Vagina (tissue), 2 donors: Measurements from ENCODE around the gene SAMHD1. TPM values are rescaled to one million over a fixed set of nuclear protein-coding genes. Genes with fewer than 3 reads are reported as not detected.
"Not testable (repeated sequence)": the region's sequence is repeated elsewhere in the genome, so short reads cannot be mapped to it uniquely, and the experiment has no call there.

ENCODE experiments used
- DNase-seq, 2 donors: peaks; one replicate each; pipeline ENCODE4 v3.0.0-alpha.2; 2017; ENCODE audit errors: extremely low spot score in 2 of 2
- H3K27ac ChIP-seq: fragments of 200-600 bp; sonication (generic); one replicate; pipeline ENCODE4 v1.5.1; 2019
- H3K27me3 ChIP-seq: fragments of 200-600 bp; sonication (generic); one replicate; pipeline ENCODE4 v1.5.1; 2019
- H3K36me3 ChIP-seq, 2 donors: fragments of 200-600 bp; sonication (generic); one replicate each; pipeline ENCODE4 v1.5.1; 2017 to 2019
- H3K4me1 ChIP-seq: fragments of 200-600 bp; sonication (generic); one replicate; pipeline ENCODE4 v1.5.1; 2019
- H3K4me3 ChIP-seq, 2 donors: fragments of 200-600 bp; sonication (generic); 1 replicate in 1 of 2; 2 replicates in 1 of 2; pipeline ENCODE4 v1.5.1; 2016 to 2019
- H3K9me3 ChIP-seq: fragments of 200-600 bp; sonication (generic); one replicate; pipeline ENCODE4 v1.5.1; 2019
- CTCF ChIP-seq, 3 experiments: fragments of 450-650 bp in 2 of 3; fragments of 200-600 bp in 1 of 3; sonication (generic) in 1 of 3; IDR thresholded peaks; one replicate each; pipeline ENCODE4 v1.5.1; 2017 to 2019; ENCODE audit warnings: antibody characterized with exemption in 3 of 3, mild to moderate bottlenecking in 2 of 3, moderate library complexity in 2 of 3
- POLR2A ChIP-seq, 2 donors: fragments of 450-650 bp; IDR thresholded peaks; one replicate each; pipeline ENCODE4 v1.6.1; 2017; ENCODE audit warnings: antibody characterized with exemption in 2 of 2, mild to moderate bottlenecking in 2 of 2, moderate library complexity in 2 of 2
- POLR2AphosphoS5 ChIP-seq, 2 donors: sonication (generic); formaldehyde crosslinking; IDR thresholded peaks; one replicate each; pipeline ENCODE4 v1.9.0; 2017; ENCODE audit warnings: antibody characterized with exemption in 2 of 2, mild to moderate bottlenecking in 2 of 2, low read depth in 1 of 2; ENCODE audit not compliant: insufficient read depth in 1 of 2
- intact Hi-C: fragments of 100-400 bp; cut with DNase I; formaldehyde crosslinking; loops from one replicate; pipeline ENCODE4 v1.15.1; 2023
- total RNA-seq: library from RNA; depleted of rRNA; stranded (reverse); fragments of >200 nt; gene quantifications from one replicate; pipeline ENCODE4 v1.2.3, GENCODE V29; 2016

The SAMHD1 gene
- total RNA-seq, 1 donor from 2014 or later: 142 TPM

- peaks cover 0 to 47% of the 10 kb centered on the region in 2 donors for H3K36me3 ChIP-seq
- DNase-seq: no peak
- no peaks in the 10 kb centered on the region for H3K4me1 ChIP-seq
- intact Hi-C loops: no loop called here
- no peaks in the 10 kb centered on the region for H3K27me3 ChIP-seq
- H3K9me3 ChIP-seq: no peaks in the 10 kb centered on the region
- no peak overlapping the region for H3K4me3 ChIP-seq
- H3K27ac ChIP-seq: no peak overlapping the region
- no peak for TF ChIP-seq CTCF (IDR thresholded peaks at IDR 0.05)
- TF ChIP-seq POLR2A (IDR thresholded peaks at IDR 0.05): no peak
- no peak for TF ChIP-seq POLR2AphosphoS5 (IDR thresholded peaks at IDR 0.05; ENCODE audit: insufficient read depth in 1 of 2, low read depth in 1 of 2)
These were observed 33.6 kb downstream of the SAMHD1 start for GRCh38 chr20:36917943-36918342.

- no peaks in the 10 kb centered on the region for H3K9me3 ChIP-seq
- DNase-seq: no peak
- intact Hi-C loops: no loop called here
- no peak overlapping the region for H3K27ac ChIP-seq
- peaks cover 0 to 46% of the 10 kb centered on the region in 2 donors for H3K36me3 ChIP-seq
- no peak overlapping the region for H3K4me3 ChIP-seq
- TF ChIP-seq CTCF (IDR thresholded peaks at IDR 0.05) (no peak), POLR2A (IDR thresholded peaks at IDR 0.05) (no peak), POLR2AphosphoS5 (IDR thresholded peaks at IDR 0.05; ENCODE audit: insufficient read depth in 1 of 2, low read depth in 1 of 2) (no peak)
- H3K27me3 ChIP-seq: no peaks in the 10 kb centered on the region
- H3K4me1 ChIP-seq: no peaks in the 10 kb centered on the region
These were observed 34.3 kb downstream of the SAMHD1 start for GRCh38 chr20:36917240-36917639.

- Histone ChIP-seq H3K27ac (no peak overlapping the region), H3K4me1 (no peaks in the 10 kb centered on the region), H3K4me3 (no peak overlapping the region), H3K9me3 (no peaks in the 10 kb centered on the region), H3K36me3 (peaks cover 0 to 55% of the 10 kb centered on the region in 2 donors), H3K27me3 (no peaks in the 10 kb centered on the region)
- intact Hi-C loops: no loop called here
- TF ChIP-seq POLR2AphosphoS5 (IDR thresholded peaks at IDR 0.05; ENCODE audit: insufficient read depth in 1 of 2, low read depth in 1 of 2) (no peak), CTCF (IDR thresholded peaks at IDR 0.05) (no peak), POLR2A (IDR thresholded peaks at IDR 0.05) (no peak)
- DNase-seq: no peak
These were observed 35.3 kb downstream of the SAMHD1 start for GRCh38 chr20:36916199-36916598.

GRCh38 chr20:36908603-36909002 is 42.9 kb downstream of the SAMHD1 start:
- no peaks in the 10 kb centered on the region for H3K4me1 ChIP-seq
- H3K9me3 ChIP-seq: no peaks in the 10 kb centered on the region
- H3K27ac ChIP-seq: no peak overlapping the region
- DNase-seq: no peak
- intact Hi-C loops: no loop called here
- no peaks in the 10 kb centered on the region for H3K27me3 ChIP-seq
- no peak overlapping the region for H3K4me3 ChIP-seq
- H3K36me3 ChIP-seq: peaks cover 0 to 72% of the 10 kb centered on the region in 2 donors
- TF ChIP-seq POLR2AphosphoS5 (IDR thresholded peaks at IDR 0.05; ENCODE audit: insufficient read depth in 1 of 2, low read depth in 1 of 2): no peak
- no peak for TF ChIP-seq POLR2A (IDR thresholded peaks at IDR 0.05)
- no peak for TF ChIP-seq CTCF (IDR thresholded peaks at IDR 0.05)

- intact Hi-C loops, DNase-seq, H3K4me3 ChIP-seq, H3K27me3 ChIP-seq, H3K4me1 ChIP-seq, H3K27ac ChIP-seq, H3K9me3 ChIP-seq: not testable (repeated sequence)
- peaks cover 0 to 75% of the 10 kb centered on the region in 2 donors for H3K36me3 ChIP-seq
These were observed 45.4 kb downstream of the SAMHD1 start for GRCh38 chr20:36906086-36906485.

GRCh38 chr20:36905566-36905965 is 45.9 kb downstream of the SAMHD1 start:
- H3K4me3 ChIP-seq, H3K27ac ChIP-seq, H3K27me3 ChIP-seq, H3K4me1 ChIP-seq, H3K9me3 ChIP-seq, intact Hi-C loops, DNase-seq: not testable (repeated sequence)
- peaks cover 0 to 70% of the 10 kb centered on the region in 2 donors for H3K36me3 ChIP-seq
